Cardiac muscle cell (in vitro differentiated cells and primary cell): ENCODE data around the gene HS6ST1. TPM values are rescaled to one million over a fixed set of nuclear protein-coding genes. Genes with fewer than 3 reads are reported as not detected.
"Not testable (repeated sequence)": the region's sequence is repeated elsewhere in the genome, so short reads cannot be mapped to it uniquely, and the experiment has no call there.

Experiments
- DNase-seq, 2 donors: peaks; one replicate each; pipeline versions ENCODE4 v3.0.0 to v3.0.0-alpha.2; 2010 to 2017; ENCODE audit warnings: low read depth in 1 of 2, low spot score in 1 of 2
- H3K27ac ChIP-seq: fragments of 200-600 bp; sonication (generic); 2 replicates; pipeline ENCODE4 v1.5.1; 2016
- H3K27me3 ChIP-seq: fragments of 200-600 bp; sonication (generic); 2 replicates; pipeline ENCODE4 v1.6.0; 2016; ENCODE audit warnings: control low read depth
- H3K36me3 ChIP-seq: fragments of 200-600 bp; sonication (generic); 2 replicates; pipeline ENCODE4 v1.5.1; 2016; ENCODE audit warnings: control low read depth
- H3K4me1 ChIP-seq: fragments of 200-600 bp; sonication (generic); 2 replicates; pipeline ENCODE4 v1.8.1; 2017; ENCODE audit warnings: low read depth, mild to moderate bottlenecking, mixed run types
- H3K4me3 ChIP-seq: fragments of 200-600 bp; sonication (generic); 2 replicates; pipeline ENCODE4 v1.5.1; 2016; ENCODE audit warnings: mild to moderate bottlenecking
- H3K9me3 ChIP-seq: fragments of 200-600 bp; sonication (generic); 2 replicates; pipeline ENCODE4 v1.5.1; 2017; ENCODE audit warnings: low read depth, mild to moderate bottlenecking, control low read depth
- CTCF ChIP-seq: IDR thresholded peaks from 2 replicates; pipeline ENCODE4 v1.5.1; 2012; ENCODE audit warnings: low read depth, mild to moderate bottlenecking, low read length
- polyA plus RNA-seq: library from polyadenylated mRNA; unstranded; fragments of >200 nt; fragmentation: Nextera tagmentation; extraction: Ambion mirVana; gene quantifications from 2 replicates; pipeline ENCODE4 v1.2.1, GENCODE V29; 2016
- total RNA-seq: library from RNA; depleted of rRNA; stranded (reverse); fragments of >200 nt; gene quantifications from 2 replicates; pipeline ENCODE4 v1.2.3, GENCODE V29; 2016

HS6ST1 gene
- total and polyA plus RNA-seq, 2 experiments from 2014 or later = 22.9 to 24.5 TPM

DNA sequence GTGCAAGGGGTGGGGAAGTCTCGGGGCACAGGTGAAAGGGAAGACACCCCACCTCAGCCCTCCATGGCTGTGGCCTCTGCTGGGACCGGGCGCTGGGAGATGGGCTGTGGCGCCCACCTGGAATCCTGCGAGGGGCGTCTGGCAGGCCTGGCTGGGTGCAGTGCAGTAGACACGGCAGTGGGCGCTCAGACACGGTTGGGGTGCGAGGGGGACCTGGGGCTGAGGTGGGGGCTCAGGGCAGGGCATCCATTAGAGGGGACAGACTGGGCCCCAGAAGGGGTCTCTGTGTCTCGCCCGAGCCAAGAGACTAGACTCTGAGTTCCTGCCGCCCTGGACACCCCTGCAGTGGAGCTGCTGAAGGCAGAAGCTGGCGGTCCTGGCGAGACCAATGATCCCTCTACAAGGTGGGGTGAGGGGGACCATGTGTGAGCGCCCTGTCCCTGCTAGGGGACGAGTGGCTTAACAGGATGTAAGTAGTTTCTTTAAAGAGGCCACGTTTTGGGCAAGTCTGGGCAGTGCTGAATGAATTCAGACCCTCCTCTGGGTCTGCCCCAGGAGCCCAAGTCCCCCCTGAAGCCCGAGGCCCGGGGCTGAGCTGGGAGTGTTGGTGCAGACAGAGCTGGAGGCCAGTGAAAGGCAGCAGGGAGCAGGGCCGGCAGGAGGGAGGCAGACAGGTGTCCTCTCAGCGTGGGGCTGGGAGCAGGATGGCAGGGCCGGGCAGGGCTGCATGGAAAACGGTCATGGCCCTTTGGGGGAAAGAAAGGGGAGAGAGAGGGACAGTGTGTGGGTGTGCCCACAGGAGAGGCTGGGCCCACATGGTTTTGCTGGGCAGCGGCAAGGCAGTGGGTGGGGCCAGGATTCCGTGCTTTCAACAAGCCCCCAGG lies 57.2 kb downstream of the HS6ST1 start:
- no peak overlapping the region for H3K27ac ChIP-seq
- DNase-seq = no peak
- H3K4me3 ChIP-seq = no peak overlapping the region

GRCh38 chr2:128260239-128261138 lies 58.2 kb downstream of the HS6ST1 start:
- Histone ChIP-seq H3K9me3 (no peaks in the 10 kb centered on the region), H3K27ac (no peak overlapping the region), H3K27me3 (no peaks in the 10 kb centered on the region), H3K4me1 (no peaks in the 10 kb centered on the region), H3K36me3 (no peaks in the 10 kb centered on the region), H3K4me3 (no peak overlapping the region)
- peak in 1 of 2 donors; percentile 90 for DNase-seq
- peak; percentile 39 for TF ChIP-seq CTCF

More for the DNA sequence above, 57.2 kb downstream of the HS6ST1 start:
- H3K4me1 ChIP-seq = no peaks in the 10 kb centered on the region
- no peaks in the 10 kb centered on the region for H3K36me3 ChIP-seq
- H3K27me3 ChIP-seq = no peaks in the 10 kb centered on the region
- H3K9me3 ChIP-seq = no peaks in the 10 kb centered on the region
- TF ChIP-seq CTCF = no peak

DNA sequence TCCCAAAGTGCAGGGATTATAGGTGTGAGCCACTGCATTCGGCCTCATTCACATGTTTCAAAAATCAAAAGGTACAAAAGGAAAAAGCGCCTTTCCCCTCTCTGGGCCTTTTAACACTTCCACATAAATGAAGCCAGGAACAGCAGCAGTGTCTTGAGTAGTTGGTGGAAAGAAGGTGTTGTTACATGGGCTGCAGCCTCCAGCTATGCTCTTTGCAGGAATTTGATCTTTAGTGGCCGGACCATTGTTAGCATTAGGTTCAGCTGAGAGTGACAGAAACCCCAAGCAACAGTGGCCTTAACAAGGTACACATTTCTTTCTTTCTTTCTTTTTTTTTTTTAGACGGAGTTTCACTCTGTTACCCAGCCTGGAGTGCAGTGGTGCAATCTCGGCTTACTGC lies 59.1 kb downstream of the HS6ST1 start:
- H3K4me1 ChIP-seq = no peaks in the 10 kb centered on the region
- H3K27ac ChIP-seq = no peak overlapping the region
- DNase-seq = no peak
- H3K27me3 ChIP-seq = no peaks in the 10 kb centered on the region
- TF ChIP-seq CTCF = no peak
- no peaks in the 10 kb centered on the region for H3K36me3 ChIP-seq
- H3K9me3 ChIP-seq = no peaks in the 10 kb centered on the region
- H3K4me3 ChIP-seq = no peak overlapping the region

DNA sequence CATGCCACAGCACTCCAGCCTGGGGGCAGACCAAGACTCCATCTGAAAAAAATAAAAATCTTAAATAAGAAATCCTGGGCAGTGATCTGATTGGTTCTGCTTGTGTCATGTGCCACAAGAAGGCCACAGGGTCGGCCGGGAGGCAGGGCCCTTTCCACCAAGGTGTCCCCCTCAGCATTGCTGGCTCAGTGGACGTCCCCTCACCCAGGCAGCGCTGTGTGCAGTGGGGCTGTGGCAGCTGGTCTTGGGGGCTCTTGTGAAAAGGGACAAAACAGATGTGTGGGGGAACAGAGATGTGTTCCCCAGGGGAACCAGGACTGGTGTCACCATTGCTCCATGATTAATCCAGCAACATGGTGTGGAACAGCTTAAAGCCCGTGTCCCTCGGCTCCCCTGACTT lies 60.5 kb downstream of the HS6ST1 start:
- Histone ChIP-seq H3K36me3 (no peaks in the 10 kb centered on the region), H3K27ac (no peak overlapping the region), H3K27me3 (no peaks in the 10 kb centered on the region), H3K4me3 (no peak overlapping the region), H3K4me1 (no peaks in the 10 kb centered on the region), H3K9me3 (no peaks in the 10 kb centered on the region)
- TF ChIP-seq CTCF = no peak
- no peak for DNase-seq

DNA sequence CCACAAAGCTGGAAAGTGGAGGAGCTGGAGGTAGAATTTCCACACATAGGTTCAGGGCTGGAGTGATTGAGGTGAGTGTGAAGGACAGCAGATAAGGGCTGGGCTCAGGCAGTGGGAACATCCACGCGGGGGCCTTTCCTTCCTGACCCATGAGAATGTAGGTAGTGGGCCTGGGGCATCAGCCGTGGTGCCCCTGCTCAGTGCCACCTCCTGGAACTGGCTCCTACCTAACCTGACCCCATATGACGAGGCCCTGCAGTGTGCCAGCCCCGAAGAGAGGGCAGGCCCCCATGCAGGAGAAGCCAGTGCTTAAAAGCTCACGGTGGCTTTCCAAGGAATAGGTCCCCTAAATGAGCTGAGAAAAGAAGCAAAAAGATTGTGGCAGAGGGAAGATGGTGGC lies 66.2 kb downstream of the HS6ST1 start:
- Histone ChIP-seq H3K36me3 (no peaks in the 10 kb centered on the region), H3K27ac (no peak overlapping the region), H3K27me3 (no peaks in the 10 kb centered on the region), H3K4me1 (no peaks in the 10 kb centered on the region), H3K9me3 (no peaks in the 10 kb centered on the region), H3K4me3 (no peak overlapping the region)
- TF ChIP-seq CTCF = no peak
- DNase-seq = no peak

GRCh38 chr2:128252086-128252485 lies 66.6 kb downstream of the HS6ST1 start:
- DNase-seq, H3K4me1 ChIP-seq, H3K27ac ChIP-seq, H3K4me3 ChIP-seq, H3K9me3 ChIP-seq, H3K36me3 ChIP-seq, H3K27me3 ChIP-seq: not testable (repeated sequence)
